ENCODE results near the gene TANGO2. TPM values are rescaled to one million over a fixed set of nuclear protein-coding genes. Genes with fewer than 3 reads are reported as not detected.

TANGO2 gene
- polyA plus RNA-seq, 1 donor: 9.4 TPM

DNA sequence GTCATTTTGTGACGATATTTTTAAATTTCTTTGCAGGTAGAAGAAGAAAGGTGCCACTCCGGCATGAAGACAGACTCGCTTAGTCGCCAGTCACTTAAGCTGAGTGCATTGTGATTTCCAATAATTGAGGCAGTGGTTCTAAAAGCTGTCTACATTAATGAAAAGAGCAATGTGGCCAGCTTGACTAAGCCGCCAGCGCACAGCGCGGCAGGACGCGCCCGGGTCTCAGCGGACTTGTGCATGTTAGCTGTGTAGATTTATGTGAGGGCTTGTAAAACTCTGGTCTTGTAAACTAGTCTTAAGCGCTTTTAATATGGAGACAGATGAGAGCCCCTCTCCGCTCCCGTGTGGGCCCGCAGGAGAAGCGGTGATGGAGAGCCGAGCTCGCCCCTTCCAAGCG lies 64.7 kb downstream of the TANGO2 start:
- no peak for DNase-seq (ENCODE audit: low read depth)

DNA sequence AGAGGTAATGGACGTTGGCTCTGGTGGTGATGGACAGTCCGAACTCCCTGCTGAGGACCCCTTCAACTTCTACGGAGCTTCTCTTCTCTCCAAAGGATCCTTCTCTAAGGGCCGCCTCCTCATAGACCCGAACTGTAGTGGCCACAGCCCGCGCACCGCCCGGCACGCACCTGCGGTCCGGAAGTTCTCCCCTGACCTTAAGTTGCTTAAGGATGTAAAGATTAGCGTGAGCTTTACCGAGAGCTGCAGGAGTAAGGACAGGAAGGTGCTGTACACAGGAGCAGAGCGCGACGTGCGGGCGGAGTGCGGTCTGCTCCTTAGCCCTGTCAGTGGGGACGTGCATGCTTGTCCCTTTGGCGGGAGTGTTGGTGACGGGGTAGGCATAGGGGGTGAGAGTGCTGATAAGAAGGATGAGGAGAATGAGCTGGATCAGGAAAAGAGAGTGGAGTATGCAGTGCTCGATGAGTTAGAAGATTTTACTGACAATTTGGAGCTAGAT lies 65.2 kb downstream of the TANGO2 start:
- DNase-seq (ENCODE audit: low read depth): no peak

DNA sequence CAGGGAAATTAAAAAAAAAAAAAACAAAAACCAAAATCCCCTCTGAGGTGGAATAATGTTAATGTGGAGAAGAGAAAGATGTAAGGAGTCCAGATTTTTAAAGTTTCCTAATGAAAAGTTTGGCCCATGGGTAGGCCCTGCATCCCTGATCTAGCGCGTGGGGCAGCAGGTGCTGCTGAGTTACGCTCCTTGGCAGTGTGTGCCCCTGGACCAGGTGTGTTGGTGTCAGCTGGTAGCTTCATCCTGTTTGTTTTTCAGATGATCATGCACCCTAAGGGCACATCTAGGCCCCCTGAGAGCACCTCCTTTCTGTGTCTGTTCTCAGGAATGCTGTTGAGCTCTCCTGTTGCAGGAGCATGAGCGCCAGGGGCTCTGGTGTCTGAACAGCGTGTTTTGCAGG lies 65.9 kb downstream of the TANGO2 start:
- DNase-seq (ENCODE audit: low read depth): no peak

DNA sequence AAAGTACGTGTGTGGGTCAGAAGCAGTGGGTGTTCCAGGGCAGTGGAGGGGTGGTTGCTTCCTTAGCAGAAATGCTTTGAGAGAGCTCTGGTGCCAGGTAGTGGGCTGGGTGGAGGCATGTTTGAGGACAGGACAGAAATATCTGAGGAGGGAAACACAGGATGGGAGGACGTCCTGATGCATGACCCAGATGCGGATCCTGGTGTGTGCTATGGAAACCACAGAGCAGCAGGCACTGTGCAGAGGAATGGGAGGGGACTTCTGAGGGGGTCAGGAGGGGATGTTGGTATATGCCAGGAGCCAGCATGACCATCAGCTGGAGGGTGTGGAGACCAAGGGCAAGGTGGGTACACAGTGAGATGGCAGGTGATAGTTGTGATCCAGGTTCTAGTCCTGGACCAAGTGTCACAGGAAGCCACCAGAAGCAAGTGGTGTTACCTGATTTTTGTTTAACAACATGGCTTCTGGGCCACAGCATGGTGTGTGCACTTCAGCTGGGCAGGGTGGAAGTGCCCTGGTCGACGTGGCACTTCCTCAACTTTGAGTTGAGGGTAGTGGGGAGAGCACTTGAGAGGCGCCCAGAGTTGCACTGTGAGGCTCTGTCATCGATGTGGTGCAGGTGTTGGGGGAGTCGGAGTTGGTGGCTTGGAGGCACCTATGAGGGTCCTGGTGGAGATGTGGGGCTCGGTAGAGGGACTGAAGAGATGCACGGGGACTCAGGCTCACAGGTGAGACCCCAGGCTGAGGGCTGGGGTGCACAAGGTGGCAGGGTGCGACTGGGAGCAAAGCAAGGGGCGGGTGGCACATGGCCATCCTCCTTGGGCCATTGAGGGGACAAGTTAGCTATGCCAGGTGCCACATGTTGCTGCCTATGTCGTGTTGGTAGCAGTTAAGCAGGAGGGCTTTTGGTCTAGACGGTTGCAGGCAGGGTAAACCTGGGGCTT lies 66.7 kb downstream of the TANGO2 start:
- DNase-seq (ENCODE audit: low read depth): no peak

DNA sequence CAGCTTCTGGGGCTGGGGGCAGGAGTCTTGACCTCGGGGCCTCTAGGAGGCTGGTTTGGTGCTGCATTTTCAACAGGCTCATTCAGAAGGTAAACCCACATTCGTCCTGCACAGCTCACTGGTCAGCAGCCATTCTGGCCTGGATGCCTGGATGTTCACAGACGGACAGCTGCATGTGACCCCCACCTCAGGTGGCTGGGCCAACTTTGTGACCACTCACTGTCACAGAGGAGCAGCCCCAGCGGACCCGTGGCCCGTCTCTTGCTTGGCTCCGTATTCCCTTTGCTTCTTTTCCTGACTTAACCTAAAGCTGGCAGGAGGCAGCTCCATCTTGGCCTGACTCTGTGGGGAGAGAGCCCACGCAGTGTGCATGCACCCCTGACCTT lies 67.3 kb downstream of the TANGO2 start:
- DNase-seq (ENCODE audit: low read depth): no peak

DNA sequence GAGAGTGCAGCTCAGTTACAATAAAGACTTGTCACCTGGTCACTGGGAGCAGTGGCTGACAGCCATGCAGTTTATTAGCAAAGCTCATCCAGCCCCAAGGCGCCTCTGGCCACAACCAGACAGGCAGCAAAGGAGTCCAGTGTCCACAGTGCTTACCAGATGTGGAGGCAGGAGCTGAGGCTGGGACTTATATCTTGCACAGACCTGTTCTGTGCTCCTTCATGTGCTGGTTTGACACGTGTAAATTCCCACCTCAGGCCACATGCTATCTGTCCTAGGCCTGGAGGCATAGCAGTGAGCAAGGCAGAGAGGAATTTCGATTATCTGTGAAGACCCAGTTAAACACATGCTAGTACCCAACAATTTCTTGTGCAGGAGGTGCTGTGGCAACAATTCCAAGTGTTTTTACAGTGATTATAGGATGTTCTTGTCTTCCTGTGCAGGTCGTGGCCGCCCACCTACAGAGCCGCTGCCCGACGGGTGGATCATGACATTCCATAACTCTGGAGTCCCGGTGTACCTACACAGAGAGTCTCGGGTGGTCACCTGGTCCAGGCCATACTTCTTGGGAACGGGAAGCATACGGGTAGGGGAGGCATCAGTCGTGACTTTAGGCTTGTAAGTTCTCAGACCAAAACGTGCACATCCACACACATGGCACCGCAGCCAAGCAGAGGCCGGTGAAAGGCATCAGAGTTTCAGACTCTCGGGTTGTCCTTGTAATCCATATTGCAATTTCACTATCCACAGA lies 68.5 kb downstream of the TANGO2 start:
- DNase-seq (ENCODE audit: low read depth): no peak

DNA sequence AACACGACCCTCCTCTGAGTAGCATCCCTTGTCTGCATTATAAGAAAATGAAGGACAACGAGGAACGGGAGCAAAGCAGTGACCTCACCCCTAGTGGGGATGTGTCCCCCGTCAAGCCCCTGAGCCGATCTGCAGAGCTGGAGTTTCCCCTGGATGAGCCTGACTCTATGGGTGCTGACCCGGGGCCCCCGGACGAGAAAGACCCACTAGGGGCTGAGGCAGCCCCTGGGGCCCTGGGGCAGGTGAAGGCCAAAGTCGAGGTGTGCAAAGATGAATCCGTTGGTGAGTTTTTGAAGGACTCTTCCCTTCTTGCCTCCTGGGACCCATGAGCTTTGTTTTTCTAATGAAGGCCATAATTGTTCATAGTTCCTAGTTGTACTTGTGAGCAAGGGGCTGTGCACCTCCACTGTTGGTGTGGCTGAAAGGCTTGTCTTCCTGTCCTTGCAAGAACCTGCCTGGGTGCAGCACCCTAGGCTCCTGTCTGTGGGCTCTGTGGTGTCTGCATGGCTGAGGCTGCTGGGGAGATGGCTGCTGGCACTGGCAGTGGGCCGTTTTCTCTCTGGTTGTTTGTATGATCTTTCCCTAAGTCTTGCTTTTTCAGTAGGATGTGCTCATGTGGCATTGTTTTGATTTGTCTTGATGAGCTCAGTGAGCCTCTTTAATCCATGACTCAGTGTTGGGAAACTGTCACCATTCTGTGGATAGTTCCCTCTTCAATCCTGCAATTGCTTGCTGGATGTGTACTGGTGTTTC lies 69.2 kb downstream of the TANGO2 start:
- no peak for DNase-seq (ENCODE audit: low read depth)

DNA sequence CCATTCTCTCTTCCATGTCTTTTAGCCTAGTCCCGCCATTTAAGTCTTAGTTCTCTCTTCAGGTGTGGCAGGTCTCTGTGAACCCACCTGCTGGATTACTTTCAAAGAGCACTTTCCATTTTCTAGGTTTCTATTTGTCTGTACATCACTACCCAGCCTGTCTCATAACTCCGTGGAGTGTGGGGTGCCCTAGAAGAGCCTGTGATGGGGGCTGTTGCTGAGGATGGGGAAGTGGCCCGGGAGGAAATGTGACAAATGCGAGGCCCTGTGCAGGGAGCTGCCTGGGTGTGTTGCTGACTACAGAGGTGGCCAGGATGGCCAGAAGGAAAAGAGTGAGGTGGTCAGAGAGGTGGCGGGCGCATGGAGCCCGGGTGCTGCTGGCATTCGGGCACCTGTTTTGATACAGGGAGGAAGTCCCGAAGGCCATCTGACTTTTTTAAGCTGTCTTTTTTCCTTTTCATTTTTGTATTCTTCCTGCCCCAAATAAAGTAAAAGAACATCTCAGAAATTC lies 69.9 kb downstream of the TANGO2 start:
- DNase-seq (ENCODE audit: low read depth): no peak

DNA sequence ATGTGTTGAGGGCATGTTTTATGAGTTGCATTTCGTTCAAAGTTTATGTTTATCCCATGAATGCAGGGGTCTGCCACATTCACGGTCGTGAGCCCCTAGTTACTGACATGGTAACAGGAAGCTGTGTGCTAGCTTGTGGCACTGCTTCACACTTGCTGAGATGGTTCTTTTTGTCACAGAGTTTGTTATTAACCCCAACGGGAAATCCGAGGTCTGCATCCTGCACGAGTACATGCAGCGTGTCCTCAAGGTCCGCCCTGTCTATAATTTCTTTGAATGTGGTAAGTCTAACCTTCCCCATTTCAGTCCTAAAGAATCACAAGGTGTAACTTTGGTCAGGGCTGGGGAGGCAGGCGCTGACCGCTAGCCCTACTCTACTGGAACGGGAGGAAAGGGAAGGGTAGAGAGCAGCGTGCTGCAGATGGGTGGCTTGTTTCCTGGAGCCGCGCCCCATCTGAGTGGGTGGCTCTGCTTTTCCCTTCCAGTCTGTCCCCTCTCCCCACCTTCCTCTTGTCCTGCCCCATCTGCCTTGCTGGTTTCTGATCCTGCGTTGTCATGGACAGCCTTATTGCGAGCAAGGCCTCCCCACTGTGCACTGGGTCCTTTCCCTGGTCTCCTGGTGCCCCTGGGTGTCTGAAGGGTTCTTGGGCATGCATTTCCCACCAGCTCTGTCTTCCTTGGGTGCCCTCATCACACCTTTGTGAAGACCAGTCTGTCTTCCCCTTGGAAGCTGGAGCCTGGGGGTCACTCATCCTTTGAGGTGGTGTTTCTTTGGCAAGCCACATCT lies 71.0 kb downstream of the TANGO2 start:
- no peak for DNase-seq (ENCODE audit: low read depth)

DNA sequence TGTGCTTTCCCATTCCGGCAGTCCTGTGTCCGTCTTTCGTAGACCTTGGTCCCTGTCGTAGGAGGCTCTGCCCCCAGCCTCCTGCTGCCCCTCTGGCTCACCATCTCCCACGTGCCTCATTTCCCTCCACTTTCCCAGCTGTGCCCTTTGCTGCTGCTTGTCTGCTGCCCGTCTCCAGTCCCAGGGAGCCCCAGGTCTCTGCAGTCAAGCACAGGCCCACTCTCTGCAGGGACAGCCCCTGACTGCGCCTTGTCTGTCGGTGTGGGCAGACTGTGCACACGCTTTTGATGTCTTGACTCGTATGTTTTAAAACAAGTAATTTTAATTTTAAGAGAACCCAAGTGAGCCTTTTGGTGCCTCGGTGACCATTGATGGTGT lies 71.6 kb downstream of the TANGO2 start:
- DNase-seq (ENCODE audit: low read depth): no peak

DNA sequence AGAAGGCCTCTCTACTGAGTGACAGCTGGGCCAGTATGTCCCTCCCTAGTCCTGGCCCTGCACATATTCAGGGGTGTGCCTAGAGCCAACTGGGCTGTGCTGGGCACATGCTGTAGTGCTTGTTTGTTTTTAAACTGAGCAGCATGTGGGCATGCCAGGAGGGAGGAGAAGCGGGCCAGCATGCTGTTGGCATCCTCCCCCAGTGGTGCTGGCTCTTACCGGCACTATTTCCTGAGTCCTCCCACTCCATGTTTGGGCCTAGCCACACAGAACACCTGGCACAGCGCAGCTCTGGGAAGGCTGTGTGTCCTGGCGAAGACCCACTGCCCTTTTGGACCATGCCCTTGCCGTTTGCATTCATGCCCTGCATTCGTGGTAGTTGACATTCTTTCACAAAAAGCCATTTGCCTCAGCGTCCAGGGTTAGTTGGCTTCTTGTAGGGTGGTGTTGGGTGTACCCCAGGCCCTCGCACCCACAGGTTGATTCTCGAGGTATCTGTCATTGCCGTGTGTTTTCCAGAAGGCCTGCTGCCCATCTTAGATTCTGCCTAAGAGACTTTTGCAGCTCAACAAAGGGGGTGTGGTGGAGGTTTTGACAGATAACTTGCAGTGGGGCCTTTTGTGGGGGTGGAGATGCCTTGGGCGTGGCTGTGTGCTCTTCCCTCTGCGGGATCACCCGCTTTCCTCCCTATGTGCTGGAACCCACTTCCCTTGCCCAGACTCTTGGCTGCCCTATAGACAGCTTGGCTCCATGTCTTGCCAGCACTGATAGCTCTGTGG lies 72.7 kb downstream of the TANGO2 start:
- DNase-seq (ENCODE audit: low read depth): no peak

DNA sequence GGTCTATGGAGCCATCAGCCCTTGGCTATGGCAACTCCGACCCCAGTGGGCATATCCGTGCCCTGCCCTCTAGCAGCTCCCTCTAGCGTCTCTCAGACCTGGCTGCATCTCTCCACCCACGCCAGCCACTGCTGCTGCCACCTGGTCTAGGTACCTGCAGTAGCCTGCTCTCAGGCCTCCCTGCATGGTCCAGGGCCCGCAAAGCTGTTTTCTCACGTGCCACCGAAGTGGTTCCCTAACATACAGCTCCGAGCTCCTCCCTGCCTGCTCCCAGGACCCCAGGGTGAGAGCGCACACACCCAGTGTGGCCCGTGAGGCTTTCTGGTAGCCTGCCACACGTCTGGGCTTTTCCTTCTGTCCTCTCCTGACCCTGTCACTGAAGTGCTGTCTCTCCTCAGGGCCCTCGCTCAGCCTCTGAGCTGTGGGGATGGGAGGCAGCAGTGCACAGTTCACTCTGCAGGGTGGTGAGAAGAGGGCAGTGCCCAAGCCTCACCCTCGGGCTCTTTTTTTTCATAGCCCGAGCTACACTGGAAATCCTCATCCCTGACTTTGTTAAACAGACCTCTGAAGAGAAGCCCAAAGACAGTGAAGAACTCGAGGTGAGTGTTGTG lies 73.4 kb downstream of the TANGO2 start:
- DNase-seq (ENCODE audit: low read depth): no peak

DNA sequence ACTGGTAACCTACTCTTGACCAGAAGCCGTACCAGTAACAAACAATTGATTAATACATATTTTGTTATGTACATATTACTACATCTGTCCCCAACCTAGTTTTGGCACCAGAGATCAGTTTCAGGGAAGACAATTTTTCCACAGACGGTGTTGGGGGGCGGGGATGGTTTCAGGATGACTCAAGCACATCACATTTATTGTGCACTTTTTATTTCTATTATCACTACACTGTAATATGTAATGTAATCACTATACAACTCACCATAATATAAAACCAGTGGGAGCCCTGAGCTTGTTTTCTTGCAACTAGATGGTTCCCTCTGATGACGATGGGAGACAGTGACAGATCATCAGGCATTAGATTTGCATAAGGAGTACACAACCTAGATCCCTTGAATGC lies 74.6 kb downstream of the TANGO2 start:
- no peak for DNase-seq (ENCODE audit: low read depth)

DNA sequence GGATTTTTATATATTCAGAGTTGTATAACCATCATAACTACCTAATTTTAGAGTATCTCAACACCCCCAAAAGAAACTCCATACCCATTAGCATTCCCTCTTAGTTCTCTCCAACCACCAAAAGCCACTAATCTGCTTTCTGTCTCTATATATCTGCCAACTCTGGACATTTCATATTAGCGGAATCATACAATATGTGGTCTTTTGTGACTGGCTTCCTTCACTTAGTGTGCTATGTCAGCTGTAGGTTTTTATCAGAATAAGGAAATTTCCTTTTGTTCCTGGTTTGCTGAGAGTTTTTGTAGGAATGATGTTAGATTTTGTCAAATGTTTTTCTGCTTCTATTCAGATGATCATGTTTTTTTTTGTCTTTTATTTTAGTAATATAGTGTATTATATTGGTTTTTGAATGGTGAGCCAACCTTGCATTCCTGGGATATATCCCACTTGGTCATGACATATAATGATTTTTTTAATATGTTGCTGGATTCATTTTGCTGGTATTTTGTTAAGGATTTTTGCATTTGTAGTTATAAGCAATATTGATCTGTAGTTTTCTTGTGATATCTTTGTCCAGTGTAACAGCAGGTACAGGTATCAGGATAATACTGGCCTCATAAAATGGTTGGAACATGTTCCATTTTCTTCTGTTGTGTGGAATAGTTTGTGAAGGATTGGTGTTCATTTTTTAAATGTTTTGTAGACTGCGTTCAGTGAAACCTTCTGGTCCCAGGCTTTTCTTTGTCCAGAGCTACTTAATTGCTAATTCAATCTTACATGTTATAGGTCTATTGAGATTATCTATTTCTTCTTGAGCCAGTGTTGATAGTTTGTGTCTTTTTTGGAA lies 75.9 kb downstream of the TANGO2 start:
- no peak for DNase-seq (ENCODE audit: low read depth)

DNA sequence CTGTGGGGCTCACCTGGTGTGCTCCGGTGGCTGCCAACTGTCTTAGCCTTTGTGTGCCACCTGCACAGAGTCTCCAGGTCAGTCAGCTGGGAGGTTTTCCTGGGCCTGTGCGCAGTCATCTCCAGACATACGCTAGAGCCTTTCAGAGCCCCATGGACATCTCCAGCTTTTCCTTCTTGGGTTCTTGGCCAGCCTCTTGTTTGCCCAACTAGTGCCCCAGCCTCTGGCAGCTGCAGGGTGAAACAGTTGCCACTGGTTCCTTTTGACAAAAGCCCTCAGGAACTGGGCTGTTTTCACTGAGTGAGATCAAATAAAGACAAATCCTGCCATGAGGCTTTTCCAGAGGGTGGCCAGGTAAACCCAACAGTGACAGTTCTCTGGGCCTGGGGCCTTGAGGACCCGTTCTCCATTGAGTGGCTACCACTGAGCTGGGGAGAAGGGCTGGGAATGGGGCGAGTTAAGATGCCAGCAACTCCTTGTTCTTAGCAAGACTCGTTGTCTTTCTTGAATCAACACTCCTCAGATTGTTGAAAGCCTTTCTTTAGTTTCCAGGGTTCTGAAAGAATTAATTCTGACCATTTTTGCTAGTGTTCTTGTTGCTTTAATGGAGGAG lies 78.3 kb downstream of the TANGO2 start:
- DNase-seq (ENCODE audit: low read depth): no peak

DNA sequence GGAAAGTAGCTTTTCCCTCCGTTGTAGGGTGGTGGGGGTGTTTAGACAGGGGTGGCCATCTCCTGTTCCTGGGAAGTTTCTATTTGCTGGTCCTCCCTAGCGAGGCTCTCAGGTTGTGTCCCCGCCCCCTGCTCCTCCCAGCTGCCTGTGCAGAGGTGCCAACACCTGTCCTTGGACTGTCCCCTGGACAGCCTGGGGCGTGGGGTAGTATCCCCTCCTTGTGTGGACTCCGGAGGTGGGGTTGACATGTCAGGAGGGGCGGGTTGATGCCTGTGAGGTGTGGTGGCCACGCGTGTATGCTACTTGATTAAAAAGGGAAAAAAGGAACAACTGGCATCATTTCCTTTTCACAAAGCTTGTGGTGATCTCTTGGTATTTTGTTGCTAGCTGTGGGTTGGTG lies 80.7 kb downstream of the TANGO2 start:
- DNase-seq (ENCODE audit: low read depth): no peak

DNA sequence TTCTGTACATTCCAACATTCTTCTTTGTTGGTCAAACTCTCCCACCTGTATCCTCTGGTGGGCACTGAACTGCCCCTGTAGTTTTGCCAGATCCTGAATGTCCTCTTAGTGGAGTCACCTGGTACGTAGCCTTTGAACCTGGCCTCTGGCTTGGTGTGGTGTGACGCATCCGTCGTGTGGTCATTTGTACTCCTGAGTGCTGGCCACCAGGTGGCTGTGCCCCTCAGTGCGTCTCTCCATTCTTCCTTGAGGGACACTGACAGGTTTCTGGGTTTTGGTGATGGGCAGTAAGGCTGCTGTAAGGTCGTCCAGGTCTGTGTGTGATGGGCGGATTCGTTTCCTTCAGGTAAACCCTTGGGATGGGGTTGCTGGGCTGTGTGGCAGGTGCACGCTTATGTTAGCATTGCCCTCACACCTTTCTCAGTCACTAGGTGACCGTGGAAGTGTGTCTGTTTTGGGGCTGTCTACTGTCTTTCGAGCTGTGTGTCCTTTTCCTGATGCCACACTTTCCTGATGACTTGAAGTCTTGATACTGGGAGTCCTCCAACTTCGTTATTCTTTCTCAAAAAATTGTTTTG lies 81.4 kb downstream of the TANGO2 start:
- no peak for DNase-seq (ENCODE audit: low read depth)

Data from forelimb muscle (tissue), 1 donor.